ENCODE results near the gene CES4A.

The CES4A gene

DNA sequence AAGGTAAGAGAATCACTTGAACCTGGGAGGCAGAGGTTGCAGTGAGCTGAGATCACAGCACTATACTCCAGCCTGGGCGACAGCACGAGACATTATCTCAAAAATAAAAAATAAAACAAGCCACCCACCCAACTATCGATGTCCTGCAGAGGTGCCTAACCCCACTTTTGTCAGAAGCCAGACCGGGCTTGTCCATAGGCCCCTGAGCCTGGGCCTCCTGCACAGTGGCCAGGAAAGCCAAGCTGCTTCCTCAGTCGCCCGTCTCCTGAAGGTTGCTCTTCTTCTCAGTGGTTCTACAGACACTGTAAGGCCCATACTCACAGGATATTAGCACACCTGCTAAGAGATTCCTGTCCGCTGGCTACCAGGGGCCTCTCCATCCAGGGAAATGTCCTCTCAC lies 41.8 kb upstream of the CES4A start:
- TF ChIP-seq CTCF (IDR thresholded peaks at IDR 0.05; ENCODE audit: low read depth, low read length) = no peak
- no peak overlapping the region for H3K4me3 ChIP-seq (ENCODE audit: low read depth, low read length)

- H3K4me3 ChIP-seq (ENCODE audit: low read depth, low read length) = no peak overlapping the region
- no peak for TF ChIP-seq CTCF (IDR thresholded peaks at IDR 0.05; ENCODE audit: low read depth, low read length)
Measured at GRCh38 chr16:66946974-66947301, 41.5 kb upstream of the CES4A start.

- peak overlapping the region; percentile 48 for H3K4me3 ChIP-seq (ENCODE audit: low read depth, low read length)
- TF ChIP-seq CTCF (IDR thresholded peaks at IDR 0.05; ENCODE audit: low read depth, low read length) = peak; percentile 79
Measured at GRCh38 chr16:66947302-66948065, 40.9 kb upstream of the CES4A start.

DNA sequence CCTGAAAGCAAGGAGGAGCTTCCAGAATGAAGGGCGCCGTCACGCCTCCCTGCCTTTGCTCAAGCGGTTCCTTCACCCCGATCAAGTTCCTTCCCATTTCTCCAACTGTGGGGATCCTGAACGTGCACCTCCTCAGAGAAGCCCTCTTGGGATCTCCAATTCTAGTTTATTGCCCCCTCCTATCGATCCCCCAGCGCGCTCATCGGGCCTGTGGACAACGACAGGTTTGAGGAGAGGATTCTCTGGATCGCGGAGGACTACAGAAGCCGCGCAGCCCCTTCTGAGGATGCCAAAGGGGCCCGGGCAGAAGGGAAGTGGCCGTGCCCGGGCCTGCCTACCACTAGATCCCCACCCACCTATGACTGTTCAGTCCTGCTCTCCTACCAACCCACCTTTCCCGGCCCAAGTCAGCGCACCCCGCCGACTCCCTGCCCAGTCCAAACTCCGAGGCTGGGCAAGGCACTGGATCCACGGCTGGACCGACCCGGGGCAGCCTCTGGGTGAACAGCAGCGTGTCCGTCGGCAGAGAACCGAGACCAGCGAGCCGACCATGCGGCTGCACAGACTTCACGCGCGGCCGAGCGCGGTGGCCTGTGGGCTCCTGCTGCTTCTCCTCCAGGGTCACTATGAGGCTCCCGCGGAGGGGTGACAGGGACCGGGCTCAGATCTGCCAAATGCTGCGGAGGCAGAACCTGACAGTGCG lies 40.1 kb upstream of the CES4A start:
- TF ChIP-seq CTCF (IDR thresholded peaks at IDR 0.05; ENCODE audit: low read depth, low read length) = no peak
- H3K4me3 ChIP-seq (ENCODE audit: low read depth, low read length) = peak overlapping the region; percentile 48

GRCh38 chr16:66948837-66949225 lies 39.6 kb upstream of the CES4A start:
- no peak overlapping the region; the same call in 1 of the 2 replicates for H3K4me3 ChIP-seq (ENCODE audit: low read depth, low read length)
- TF ChIP-seq CTCF (IDR thresholded peaks at IDR 0.05; ENCODE audit: low read depth, low read length) = no peak

GRCh38 chr16:66949472-66949871 lies 38.9 kb upstream of the CES4A start:
- no peak overlapping the region for H3K4me3 ChIP-seq (ENCODE audit: low read depth, low read length)
- no peak for TF ChIP-seq CTCF (IDR thresholded peaks at IDR 0.05; ENCODE audit: low read depth, low read length)

DNA sequence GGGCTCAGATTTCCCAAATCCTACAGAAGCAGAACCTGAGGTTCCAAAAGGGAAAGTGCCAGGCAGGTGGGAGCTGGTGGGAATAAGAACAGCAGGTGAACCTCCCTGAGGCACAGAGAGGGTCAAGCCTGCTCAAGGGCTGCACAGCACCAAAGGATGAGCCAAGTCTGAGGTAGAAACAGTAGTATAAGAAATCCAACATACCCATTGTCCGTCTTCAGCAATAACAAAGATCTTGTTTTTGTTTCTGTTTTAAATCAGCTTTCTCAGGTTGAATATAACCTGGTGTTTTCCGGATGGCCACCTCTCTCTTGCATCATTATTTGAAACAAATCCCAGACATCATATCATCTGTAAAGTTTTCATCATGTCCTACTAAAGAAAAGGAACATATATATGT lies 38.0 kb upstream of the CES4A start:
- no peak overlapping the region for H3K4me3 ChIP-seq (ENCODE audit: low read depth, low read length)
- TF ChIP-seq CTCF (IDR thresholded peaks at IDR 0.05; ENCODE audit: low read depth, low read length) = no peak
